GM18499 (cell line): ENCODE measurements around the gene TLR10.
"Not testable (repeated sequence)": the region's sequence is repeated elsewhere in the genome, so short reads cannot be mapped to it uniquely, and the experiment has no call there.

Experiments used
- ATAC-seq: cut with Tn5 transposase; IDR thresholded peaks from one replicate; pipeline ENCODE4 v1.9.1; 2021; ENCODE audit warnings: moderate number of reproducible peaks; ENCODE audit not compliant: insufficient read depth, unreplicated experiment

Gene TLR10, protein sequence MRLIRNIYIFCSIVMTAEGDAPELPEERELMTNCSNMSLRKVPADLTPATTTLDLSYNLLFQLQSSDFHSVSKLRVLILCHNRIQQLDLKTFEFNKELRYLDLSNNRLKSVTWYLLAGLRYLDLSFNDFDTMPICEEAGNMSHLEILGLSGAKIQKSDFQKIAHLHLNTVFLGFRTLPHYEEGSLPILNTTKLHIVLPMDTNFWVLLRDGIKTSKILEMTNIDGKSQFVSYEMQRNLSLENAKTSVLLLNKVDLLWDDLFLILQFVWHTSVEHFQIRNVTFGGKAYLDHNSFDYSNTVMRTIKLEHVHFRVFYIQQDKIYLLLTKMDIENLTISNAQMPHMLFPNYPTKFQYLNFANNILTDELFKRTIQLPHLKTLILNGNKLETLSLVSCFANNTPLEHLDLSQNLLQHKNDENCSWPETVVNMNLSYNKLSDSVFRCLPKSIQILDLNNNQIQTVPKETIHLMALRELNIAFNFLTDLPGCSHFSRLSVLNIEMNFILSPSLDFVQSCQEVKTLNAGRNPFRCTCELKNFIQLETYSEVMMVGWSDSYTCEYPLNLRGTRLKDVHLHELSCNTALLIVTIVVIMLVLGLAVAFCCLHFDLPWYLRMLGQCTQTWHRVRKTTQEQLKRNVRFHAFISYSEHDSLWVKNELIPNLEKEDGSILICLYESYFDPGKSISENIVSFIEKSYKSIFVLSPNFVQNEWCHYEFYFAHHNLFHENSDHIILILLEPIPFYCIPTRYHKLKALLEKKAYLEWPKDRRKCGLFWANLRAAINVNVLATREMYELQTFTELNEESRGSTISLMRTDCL

DNA sequence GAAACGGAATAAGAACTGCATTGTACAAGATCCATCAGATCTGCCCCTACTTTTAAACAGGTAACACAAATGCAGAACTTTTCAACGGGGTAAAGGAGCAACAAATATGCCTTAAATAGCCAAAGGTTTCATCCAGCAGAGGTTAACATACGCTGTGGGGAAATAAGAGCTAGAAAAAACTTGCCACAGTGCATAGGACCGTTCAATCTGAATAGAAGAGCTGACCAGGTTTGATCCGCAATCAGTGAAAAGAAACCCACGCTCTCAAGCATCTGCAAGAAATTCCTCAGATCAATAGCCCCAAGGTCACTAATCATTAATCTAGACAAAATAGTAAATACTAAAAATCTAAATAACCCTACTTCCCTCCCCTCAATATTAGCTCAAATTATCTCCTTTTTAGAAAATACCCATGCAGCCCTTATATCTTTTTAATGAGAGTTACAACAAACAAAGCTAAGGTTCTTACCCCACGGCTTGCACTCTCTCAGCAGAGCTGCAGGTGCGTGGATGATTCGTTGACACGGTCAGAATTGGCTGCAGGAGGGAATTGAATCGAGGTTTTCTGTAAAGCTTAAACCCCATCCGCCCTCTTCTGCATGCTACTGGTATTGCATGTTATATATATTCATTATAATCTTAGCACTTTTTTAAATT, at the start of gene TLR10:
TSS of gene TLR10 (minus strand) at position 539 of the 657 bp plus-strand sequence. CDS start 7,400 bp downstream, outside the sequence.
- ATAC-seq: peak; percentile 48

DNA sequence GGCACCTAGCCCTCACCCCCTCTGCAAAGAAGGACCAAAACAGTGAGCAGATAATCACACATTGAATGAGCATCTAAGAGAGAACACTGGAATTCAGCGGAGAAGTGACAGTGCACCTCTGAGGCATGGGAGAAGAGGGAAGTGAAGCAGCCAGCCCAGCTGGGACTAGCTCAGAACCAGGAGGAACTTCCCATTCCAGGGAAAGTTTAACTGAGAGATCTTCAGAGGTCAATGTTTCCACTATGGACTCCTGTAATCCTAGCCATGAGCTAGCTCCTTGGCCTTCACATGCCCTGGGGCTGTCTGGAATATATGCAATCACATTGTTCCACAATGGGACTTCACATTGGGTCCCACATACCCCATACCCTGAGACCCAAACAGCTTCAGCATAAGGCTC, 49.4 kb upstream of the TLR10 start:
- no peak for ATAC-seq

DNA sequence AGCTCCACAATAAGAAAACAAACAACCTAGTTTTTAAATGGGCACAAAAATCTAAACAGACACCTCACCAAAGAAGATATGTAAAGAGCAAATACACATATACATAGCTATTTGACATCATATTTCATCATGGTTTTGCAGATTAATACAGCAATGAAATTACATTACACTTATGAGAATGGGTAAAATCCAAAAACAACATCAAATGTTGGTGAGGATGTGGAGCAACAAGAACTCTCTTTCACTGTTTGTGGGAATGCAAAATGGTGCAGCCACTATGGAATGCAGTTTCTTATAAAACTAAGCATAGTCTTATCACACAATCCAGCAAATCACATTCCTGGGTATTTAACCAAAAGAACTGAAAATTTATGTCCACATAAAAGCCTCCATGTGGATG, 48.9 kb upstream of the TLR10 start:
- ATAC-seq: no peak

DNA sequence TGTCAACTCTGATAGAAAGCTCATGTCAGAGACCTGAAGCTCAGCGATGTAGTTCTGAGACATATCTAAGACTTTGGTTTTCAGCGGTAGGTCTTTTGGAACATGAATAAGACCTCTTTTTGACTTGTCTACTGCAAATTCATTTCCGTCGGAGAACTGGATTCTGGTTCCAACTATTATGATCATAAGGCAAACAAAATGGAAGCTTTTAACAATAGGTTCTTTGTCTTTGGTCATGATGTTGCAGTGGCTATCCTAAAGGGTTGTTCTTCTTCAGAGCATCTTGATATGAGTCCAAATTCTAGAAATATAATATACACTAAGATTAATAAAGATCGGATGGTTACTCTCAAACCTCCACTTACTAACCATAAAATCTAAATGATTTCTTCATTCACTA, 46.4 kb upstream of the TLR10 start:
- ATAC-seq: no peak

DNA sequence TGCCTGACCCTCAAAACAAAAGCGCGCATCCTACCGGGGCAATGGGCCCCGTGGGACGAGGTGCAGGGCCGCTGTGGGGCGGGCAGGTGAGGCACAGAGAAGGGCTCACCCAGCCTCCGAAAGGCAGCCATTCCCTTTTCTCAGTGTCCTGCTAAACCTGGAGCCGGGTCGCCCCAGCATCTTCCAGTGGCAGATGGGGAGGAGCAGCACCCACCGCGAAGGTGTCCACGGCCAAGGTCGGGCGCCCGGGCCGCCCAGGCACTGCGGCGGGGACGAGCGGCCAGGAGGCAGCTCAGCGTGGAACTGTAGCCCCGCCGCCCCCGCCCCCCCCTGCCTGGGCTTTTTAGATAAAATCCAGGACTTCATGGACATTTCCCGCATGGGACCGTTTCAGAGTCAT, 41.0 kb upstream of the TLR10 start:
- no peak for ATAC-seq

DNA sequence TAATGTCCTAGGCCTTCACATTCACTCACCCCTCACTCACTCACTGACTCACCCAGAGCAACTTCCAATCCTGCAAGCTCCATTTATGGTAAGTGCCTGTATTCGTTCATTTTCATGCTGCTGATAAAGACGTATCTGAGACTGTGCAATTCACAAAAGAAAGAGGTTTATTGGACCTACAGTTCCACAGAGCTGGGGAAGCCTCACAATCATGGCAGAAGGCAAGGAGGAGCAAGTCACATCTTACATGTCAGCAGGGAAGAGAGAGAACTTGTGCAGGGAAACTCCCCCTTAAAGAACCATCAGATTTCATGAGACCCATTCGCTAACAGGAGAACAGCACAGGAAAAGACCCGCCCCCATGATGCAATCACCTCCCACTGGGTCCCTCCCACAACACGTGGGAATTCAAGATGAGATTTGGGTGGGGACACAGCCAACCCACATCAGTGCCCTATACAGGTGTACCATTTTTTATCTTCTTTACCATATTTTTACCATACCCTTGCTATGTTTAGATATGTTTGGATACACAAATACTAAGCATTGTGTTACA, 40.0 kb upstream of the TLR10 start:
- ATAC-seq: no peak

DNA sequence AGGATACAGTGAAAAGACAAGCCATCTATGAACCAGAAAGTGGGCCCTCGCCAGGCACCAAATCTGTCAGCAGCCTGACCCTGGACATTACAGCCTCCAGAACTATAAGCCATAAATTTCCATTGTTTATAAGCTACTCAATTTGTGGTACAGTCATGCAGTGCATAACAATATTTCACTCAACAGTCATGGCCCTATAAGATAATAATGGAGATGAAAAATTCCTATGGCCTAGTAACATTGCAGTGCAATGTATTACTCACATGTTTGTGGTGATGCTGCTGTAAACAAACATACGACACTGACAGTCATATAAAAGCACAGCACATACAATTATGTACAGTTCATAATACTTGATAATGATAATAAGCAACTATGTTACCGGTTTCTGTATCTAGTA, 38.9 kb upstream of the TLR10 start:
- ATAC-seq: no peak

DNA sequence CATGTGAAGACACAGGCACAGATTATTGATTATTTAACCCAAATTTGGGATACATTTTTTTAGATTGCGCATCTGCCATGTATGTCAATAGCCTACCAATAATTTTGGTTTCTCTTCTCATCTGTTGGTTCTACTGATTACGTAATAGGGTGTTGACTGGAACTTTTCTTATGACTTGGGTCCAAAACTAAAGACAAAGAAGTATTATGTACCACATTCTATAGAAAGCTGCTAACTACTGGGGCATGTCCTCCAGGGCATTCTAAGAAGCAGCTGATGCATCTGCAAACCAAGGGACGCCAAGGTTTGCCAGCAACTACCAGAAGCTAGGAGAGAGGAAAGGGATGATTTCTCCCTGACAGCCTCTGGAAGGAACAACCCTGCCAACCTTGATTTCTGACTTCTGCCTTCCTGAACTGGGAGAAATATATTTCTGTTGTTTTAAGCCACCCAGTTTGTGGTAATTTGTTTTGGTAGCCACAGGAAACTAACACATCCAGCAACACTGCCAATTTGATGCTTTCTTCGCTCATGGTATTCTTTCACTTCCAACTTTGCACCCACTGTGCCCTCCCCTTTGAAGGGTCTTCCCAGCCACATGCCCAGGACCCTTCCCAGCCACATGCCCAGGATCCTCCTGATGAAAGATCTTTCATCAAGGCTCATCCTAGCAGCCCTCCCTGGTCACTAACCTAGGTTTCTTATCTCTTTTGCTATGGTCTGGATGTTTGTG, 37.7 kb upstream of the TLR10 start:
- no peak for ATAC-seq

DNA sequence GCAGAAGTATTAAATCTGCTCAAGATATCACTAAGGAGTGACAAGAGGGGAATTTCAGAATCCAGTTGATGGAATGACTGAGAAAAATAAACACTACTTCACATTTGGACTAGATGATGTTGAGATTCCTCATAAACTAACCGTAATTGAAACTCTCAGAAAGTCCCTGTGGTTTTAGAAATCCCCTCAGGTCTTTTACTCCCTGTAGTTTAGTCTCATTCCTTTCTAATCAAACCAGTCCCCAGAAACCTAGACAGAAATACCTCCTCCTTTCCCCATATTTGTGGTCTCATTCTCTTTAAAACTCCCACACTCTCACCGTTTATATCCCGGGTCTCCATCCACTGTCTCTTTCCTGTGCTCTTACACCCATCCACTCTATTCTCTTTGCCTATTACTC, 36.8 kb upstream of the TLR10 start:
- ATAC-seq: no peak

DNA sequence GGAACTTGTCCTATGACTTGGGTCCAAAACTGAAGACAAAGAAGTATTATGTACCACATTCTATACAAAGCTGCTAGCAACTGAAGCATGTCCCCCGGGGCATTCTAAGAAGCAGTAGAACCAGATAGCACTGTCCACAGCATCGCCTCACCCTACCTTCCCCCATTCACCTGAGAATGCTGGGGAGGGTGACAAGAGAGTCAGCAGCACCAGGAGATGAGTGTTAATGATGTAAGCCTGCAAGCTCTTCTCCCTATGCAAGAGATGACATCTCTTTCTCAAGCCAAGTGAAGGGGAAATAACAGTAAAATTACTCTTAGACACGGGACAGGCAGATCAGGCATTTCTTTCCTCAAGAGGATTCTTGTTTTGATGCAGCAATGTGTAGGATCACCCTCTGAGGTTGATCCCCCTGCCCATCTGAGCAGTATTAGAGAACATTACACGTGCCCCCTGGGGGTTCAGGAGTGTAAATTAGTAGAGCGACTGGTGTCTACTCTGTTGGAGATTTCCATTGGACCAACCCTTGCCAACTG, 35.7 kb upstream of the TLR10 start:
- ATAC-seq: peak; percentile 42

DNA sequence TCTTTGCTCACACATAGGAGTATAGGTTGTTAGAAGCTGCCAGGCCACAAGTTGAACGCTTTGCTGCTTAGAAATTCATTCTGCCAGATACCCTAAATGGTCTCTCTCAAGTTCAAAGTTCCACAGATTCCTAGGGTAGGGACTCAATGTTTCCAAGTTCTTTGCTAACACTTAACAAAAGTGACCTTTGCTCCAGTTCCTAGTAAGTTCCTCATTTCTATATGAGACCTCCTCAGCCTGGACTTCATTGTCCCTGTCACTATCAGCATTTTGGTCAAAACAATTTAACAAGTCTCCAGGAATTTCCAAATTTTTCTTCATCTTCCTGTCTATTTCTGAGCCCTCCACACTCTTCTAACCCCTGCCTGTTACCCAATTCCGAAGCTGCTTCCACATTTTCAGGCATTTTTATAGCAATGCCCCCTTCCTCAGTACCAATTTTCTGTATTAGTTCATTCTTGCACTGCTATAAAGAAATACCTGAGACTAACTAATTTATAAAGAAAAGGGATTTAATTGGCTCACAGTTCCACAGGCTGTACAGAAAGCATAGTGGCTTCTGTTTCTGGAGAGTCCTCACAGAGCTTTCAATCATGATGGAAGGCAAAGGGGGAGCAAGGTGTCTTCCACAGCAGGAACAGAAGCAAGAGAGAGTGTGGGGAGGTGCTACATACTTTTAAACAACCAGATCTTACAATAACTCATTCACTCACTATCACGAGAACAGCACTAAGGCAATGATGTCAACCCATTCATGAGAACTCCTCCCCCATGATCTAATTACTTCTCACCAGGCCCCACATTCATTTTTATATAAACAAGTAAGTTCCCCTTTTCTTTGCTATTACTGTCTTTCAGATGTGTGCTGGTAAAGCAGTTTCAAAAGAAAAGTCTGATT, 33.3 kb upstream of the TLR10 start:
- no peak for ATAC-seq

DNA sequence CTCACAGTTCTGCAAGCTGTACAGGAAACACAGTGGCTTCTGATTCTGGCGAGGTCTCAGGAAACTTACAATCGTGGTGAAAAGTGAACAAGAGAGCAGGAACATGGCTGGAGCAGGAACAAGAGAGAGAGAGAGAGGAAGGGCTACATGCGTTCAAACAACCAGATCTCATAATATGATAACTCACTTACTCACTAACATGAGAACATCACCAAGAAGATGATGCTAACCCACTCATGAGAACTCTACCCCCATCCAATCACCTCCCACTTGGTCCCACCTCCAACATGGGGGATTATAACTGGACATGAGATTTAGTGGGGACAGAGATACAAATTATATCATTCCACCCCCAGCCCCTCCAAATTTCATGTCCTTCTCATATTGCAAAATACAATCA, 31.6 kb upstream of the TLR10 start:
- no peak for ATAC-seq

DNA sequence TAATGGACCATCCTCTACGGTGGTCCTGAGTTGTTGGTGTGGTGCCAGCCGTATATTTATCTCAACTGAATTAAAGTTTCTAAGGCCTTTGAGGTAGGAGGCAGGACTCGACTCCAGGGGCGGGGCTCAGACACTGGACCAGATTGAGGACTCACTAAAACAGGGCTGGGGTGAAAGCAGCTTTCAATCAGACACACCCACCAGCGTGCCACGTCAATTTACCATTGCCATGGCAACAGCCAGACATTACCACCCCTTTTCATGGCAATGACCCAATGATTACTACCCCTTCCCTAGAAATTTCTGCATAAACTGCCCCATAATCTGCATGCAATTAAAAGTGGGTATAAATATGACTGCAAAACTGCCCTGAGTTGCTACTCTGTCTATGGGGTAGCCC, 28.5 kb upstream of the TLR10 start:
- ATAC-seq: no peak

DNA sequence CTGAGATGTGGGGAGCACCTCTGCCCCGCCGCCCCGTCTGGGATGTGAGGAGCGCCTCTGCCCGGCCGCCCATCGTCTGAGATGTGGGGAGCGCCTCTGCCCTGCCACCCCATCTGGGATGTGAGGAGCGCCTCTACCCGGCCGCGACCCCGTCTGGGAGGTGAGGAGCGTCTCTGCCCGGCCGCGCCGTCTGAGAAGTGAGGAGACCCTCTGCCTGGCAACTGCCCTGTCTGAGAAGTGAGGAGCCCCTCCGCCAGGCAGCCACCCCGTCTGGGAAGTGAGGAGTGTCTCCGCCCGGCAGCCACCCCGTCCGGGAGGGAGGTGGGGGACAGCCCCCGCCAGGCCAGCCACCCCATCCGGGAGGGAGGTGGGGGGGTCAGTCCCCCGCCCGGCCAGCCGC, 24.7 kb upstream of the TLR10 start:
- ATAC-seq: not testable (repeated sequence)

DNA sequence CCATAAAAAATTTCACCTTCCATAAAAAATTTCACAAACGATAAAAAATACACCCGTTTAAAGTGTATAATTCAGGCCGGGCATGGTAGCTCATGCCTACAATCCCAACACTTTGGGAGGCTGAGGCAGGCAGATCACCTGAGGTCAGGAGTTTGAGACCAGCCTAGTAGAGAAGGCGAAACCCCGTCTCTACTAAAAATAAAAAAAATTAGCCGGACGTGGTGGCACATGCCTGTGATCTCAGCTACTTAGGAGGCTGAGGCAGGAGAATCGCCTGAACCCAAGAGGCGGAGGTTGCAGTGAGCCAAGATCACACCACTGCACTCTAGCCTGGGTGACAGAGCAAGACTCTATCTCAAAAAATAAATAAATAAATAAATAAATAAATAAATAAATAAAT, 23.5 kb upstream of the TLR10 start:
- not testable (repeated sequence) for ATAC-seq

DNA sequence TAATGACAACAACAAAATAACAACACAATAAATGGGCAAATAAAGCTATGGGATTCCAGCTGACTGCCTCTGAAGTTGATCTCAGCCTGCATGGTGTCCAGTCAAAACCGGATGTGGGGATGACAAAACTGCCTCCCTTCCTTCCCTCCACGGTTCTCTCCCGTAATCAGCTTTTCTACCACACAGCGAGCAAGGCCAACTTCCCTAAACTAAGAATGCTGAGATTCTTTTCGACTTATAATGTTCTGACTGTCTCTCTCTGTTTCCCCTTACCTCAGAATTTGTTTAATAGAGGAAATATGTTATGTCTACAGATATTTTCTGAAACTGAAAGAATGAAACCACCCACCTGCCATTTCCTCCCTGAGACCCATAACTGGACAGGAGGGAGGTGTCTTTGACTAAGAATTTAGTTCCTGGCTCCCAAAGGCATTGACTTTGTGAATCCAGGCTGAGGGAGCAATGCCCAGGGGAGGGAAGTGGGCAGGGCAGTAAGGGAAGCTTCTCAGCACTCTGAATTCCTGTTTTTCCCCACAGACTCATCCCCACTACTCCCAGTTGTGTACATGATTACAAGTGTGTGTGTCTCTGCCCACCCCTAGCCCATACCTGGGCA, 22.8 kb upstream of the TLR10 start:
- ATAC-seq: peak; percentile 72

DNA sequence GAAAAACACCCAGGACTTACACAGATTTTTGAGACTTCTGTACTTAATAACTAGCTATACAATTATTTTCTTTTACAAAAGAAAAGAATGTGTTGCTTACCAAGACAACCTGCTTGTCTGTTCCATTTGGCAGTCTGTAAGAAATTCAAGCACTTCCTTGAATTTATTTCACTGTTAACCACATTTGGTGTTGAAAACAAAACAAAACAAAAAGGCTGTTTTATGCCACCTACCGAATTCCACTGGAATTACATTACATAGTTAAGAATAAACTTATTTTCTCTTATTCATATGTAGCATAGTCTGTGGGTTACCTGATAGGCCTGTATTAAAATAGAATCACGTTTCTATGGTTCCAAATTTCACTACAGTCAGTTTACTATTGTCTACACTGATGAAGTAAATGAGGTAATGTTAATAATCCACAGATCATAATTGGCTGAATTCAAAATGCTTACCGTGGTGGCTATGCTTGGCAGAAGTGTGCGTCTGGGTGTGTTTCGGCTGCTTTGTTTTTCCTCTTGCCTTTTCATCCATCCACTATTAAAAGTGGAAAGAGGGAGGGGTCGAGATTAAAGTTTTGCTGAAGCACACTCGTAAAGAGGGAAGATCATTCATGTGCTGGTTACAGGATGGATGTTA, 22.0 kb upstream of the TLR10 start, which contains the start of gene TLR1:
TSS of gene TLR1 (minus strand) at position 138 of the 642 bp plus-strand sequence. CDS start 5,960 bp downstream, outside the sequence.
- ATAC-seq: peak; percentile 29
